CD4-positive, alpha-beta T cell (primary cell): Measurements from ENCODE around the gene MRPL54. TPM values are rescaled to one million over a fixed set of nuclear protein-coding genes. Genes with fewer than 3 reads are reported as not detected.

ENCODE experiments used
- ATAC-seq: fragments of 200-7000 bp; cut with Tn5 transposase; one replicate; pipeline ENCODE4 v1.10.0; 2022; ENCODE audit warnings: mild to moderate bottlenecking; ENCODE audit not compliant: poor library complexity
- CTCF ChIA-PET: fragments of 350-600 bp; sonication (Branson Sonifier 250); formaldehyde crosslinking; loops from one replicate; lab custom pipeline; 2021; ENCODE audit warnings: antibody characterized with exemption, inconsistent platforms; lab: Charles Lee
- POLR2A ChIA-PET: fragments of 350-600 bp; sonication (Branson Sonifier 250); formaldehyde crosslinking; loops from one replicate; lab custom pipeline; 2021; ENCODE audit warnings: antibody characterized with exemption, inconsistent platforms; lab: Charles Lee
- DNase-seq, 14 experiments: peaks; one replicate each; pipeline ENCODE4 v3.0.0-alpha.2; 2013 to 2020; ENCODE audit warnings: mixed read lengths in 2 of 14
- H3K27ac ChIP-seq, 2 donors: one replicate each; pipeline versions ENCODE4 v1.5.1 to v1.7.0; 2013; ENCODE audit warnings: low read length in 2 of 2, low read depth in 1 of 2, mild to moderate bottlenecking in 1 of 2
- H3K27me3 ChIP-seq, 2 experiments: 1 replicate in 1 of 2; 2 replicates in 1 of 2; pipeline versions ENCODE4 v1.6.1 to v1.7.0; 2013; ENCODE audit warnings: low read length in 2 of 2, control low read depth in 1 of 2, mild to moderate bottlenecking in 1 of 2, moderate library complexity in 1 of 2; ENCODE audit not compliant: insufficient read depth in 2 of 2, control insufficient read depth in 1 of 2
- H3K36me3 ChIP-seq: one replicate; pipeline ENCODE4 v1.6.1; 2013; ENCODE audit warnings: low read length, control low read depth; ENCODE audit not compliant: insufficient read depth
- H3K4me1 ChIP-seq: one replicate; pipeline ENCODE4 v1.6.1; 2013; ENCODE audit warnings: low read length, control low read depth; ENCODE audit not compliant: insufficient read depth
- H3K4me3 ChIP-seq: one replicate; pipeline ENCODE4 v1.5.1; 2013; ENCODE audit warnings: mild to moderate bottlenecking, low read length, moderate library complexity
- H3K9me3 ChIP-seq, 2 experiments: 1 replicate in 1 of 2; 2 replicates in 1 of 2; pipeline versions ENCODE4 v1.6.1 to v1.7.0; 2013; ENCODE audit warnings: low read length in 2 of 2, mild to moderate bottlenecking in 2 of 2, control low read depth in 1 of 2, moderate library complexity in 1 of 2; ENCODE audit not compliant: control insufficient read depth in 1 of 2, insufficient read depth in 1 of 2
- H3K27ac Mint-ChIP-seq: one replicate; pipeline ENCODE4 v1.8.0; 2020; ENCODE audit warnings: mixed read lengths
- H3K27me3 Mint-ChIP-seq: one replicate; pipeline ENCODE4 v1.8.0; 2021; ENCODE audit warnings: mixed read lengths
- H3K36me3 Mint-ChIP-seq: one replicate; pipeline ENCODE4 v1.8.0; 2021; ENCODE audit warnings: low read depth, mixed read lengths
- H3K4me1 Mint-ChIP-seq: one replicate; pipeline ENCODE4 v1.8.0; 2021; ENCODE audit warnings: low read depth, mixed read lengths
- H3K4me3 Mint-ChIP-seq: one replicate; pipeline ENCODE4 v1.8.0; 2020; ENCODE audit warnings: mild to moderate bottlenecking, mixed read lengths
- H3K9me3 Mint-ChIP-seq: one replicate; pipeline ENCODE4 v1.8.0; 2020; ENCODE audit warnings: mixed read lengths
- CTCF ChIP-seq: fragments of 200-600 bp; IDR thresholded peaks from one replicate; pipeline ENCODE4 v1.8.0; 2022; ENCODE audit warnings: antibody characterized with exemption, mild to moderate bottlenecking
- intact Hi-C, 2 experiments: fragments of 100-400 bp; cut with DNase I in 1 of 2; cut with micrococcal nuclease in 1 of 2; formaldehyde crosslinking; loops; one replicate each; pipeline versions ENCODE4 v1.15.1 to v1.9.0; 2023 to 2025; cut with DNase I, micrococcal nuclease
- total RNA-seq, 174 experiments: library from RNA in 2 of 174; stranded (reverse) in 2 of 174; gene quantifications; one replicate each; pipeline ENCODE4 v1.2.3 and lab custom pipeline; 2021 to 2026

The MRPL54 gene
- total RNA-seq, 2 experiments from 2014 or later: 68.9 to 71.1 TPM

DNA sequence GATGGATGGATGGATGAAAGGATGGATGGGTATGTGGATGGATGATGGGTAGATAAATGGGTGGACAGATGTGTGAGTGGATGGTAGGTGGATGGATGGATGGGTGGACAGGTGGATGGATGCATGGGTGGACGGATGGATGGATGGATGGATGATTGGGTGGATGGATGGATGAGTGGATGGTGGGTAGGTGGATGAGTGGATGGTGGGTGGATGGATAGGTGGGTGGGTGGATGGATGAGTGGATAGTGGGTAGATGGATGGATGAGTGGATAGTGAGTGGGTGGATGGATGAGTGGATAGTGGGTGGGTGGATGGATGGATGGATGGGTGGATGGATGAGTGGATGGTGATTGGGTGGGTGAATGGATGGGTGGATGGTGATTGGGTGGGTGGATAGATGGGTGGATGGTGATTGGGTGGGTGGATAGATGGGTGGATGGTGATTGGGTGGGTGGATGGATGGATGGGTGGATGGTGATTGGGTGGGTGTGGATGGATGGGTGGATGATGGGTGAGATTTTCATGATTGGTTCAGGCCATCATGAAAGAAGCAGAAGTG, 14.1 kb downstream of the MRPL54 start:
- Mint-ChIP-seq H3K4me1 (no peaks in the 10 kb centered on the region), H3K9me3 (no peaks in the 10 kb centered on the region), H3K4me3 (no peak overlapping the region), H3K36me3 (peaks cover 7% of the 10 kb centered on the region), H3K27ac (no peak overlapping the region), H3K27me3 (no peaks in the 10 kb centered on the region)
- CTCF ChIA-PET: no interaction called here
- intact Hi-C loops: no loop called here
- Histone ChIP-seq H3K27me3 (no peaks in the 10 kb centered on the region), H3K9me3 (peaks cover 6 to 17% of the 10 kb centered on the region in 2 experiments), H3K27ac (no peak overlapping the region), H3K4me1 (no peaks in the 10 kb centered on the region), H3K4me3 (no peak overlapping the region), H3K36me3 (no peaks in the 10 kb centered on the region)
- TF ChIP-seq CTCF: no peak
- POLR2A ChIA-PET: no interaction called here
- DNase-seq: no peak
- no peak for ATAC-seq

GRCh38 chr19:3778104-3778867, 15.8 kb downstream of the MRPL54 start:
- Histone ChIP-seq H3K9me3 (peaks cover 17 to 33% of the 10 kb centered on the region in 2 experiments), H3K4me1 (no peaks in the 10 kb centered on the region), H3K4me3 (no peak overlapping the region), H3K27me3 (no peaks in the 10 kb centered on the region), H3K36me3 (peaks cover 4% of the 10 kb centered on the region), H3K27ac (no peak overlapping the region)
- Mint-ChIP-seq H3K36me3 (peaks cover 19% of the 10 kb centered on the region), H3K27ac (no peak overlapping the region), H3K4me3 (no peak overlapping the region), H3K9me3 (peaks cover 4% of the 10 kb centered on the region), H3K27me3 (no peaks in the 10 kb centered on the region), H3K4me1 (no peaks in the 10 kb centered on the region)
- POLR2A ChIA-PET: no interaction called here
- DNase-seq (no peak), ATAC-seq (no peak)
- no peak for TF ChIP-seq CTCF
- CTCF ChIA-PET: interaction anchor here (0.8 kb wide), 1 partner anchor 44 kb away, joined by 3 read pairs; no protein-coding TSS in a partner anchor
- intact Hi-C loops: no loop called here

DNA sequence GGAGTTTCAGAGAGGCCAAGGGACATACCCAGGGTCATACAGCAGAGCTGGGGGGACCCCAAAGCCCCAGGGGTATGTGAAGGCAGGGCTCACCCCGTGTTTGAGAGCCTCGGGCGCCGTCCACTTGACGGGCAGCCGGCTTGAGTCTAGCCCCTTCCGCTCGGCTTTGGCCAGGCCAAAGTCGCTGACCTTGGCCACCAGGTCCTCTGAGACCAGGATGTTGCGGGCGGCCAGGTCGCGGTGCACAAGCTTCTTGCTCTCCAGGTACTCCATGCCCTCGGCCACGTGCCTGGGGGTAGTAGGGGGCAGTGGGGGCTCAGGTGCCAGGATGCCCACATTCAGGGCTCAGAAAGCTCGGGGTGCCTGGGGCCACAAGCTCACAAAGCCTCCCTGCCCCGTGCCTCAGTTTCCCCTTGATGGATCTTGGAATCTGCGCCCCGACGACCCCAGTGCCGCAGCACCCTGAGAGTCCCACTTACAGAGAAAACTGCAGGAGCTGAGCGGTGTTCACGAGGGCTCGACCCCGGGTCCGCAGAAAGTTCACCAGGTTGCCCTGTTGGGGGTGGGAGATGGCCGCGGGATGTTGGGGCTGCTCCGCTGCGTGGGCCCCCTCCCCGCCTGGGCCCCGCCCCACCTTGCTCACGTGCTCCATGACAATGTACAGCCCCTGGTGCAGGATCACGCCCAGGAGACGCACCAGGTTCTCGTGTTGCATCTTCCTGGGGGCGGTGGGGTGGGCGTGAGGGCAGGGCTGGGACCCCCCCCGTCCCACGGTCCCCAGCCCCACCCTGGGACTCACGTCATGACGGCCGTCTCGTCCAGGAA, 16.6 kb downstream of the MRPL54 start:
- no peak for TF ChIP-seq CTCF
- Histone ChIP-seq H3K4me3 (no peak overlapping the region), H3K4me1 (no peaks in the 10 kb centered on the region), H3K9me3 (peaks cover 17 to 41% of the 10 kb centered on the region in 2 experiments), H3K27me3 (no peaks in the 10 kb centered on the region), H3K27ac (no peak overlapping the region), H3K36me3 (peaks cover 4% of the 10 kb centered on the region)
- CTCF ChIA-PET: interaction anchor here (0.8 kb wide), 1 partner anchor 43 kb away, joined by 3 read pairs; no protein-coding TSS in a partner anchor
- intact Hi-C loops: no loop called here
- H3K27ac Mint-ChIP-seq: no peak overlapping the region
- ATAC-seq (no peak), DNase-seq (no peak)
- H3K36me3 Mint-ChIP-seq: peaks cover 19% of the 10 kb centered on the region
- peaks cover 4% of the 10 kb centered on the region for H3K9me3 Mint-ChIP-seq
- H3K4me3 Mint-ChIP-seq: no peak overlapping the region
- no peaks in the 10 kb centered on the region for H3K27me3 Mint-ChIP-seq
- peaks cover 4% of the 10 kb centered on the region for H3K4me1 Mint-ChIP-seq
- POLR2A ChIA-PET: interaction anchor here (2.4 kb wide), 1 partner anchor 16 kb away, joined by 11 read pairs; the partner anchor contains the start of gene MRPL54
